Measurements from ENCODE around the gene NYAP2.

Gene NYAP2

GRCh38 chr2:225429717-225430116 is 30.2 kb downstream of the NYAP2 start:
- no peak for DNase-seq

DNA sequence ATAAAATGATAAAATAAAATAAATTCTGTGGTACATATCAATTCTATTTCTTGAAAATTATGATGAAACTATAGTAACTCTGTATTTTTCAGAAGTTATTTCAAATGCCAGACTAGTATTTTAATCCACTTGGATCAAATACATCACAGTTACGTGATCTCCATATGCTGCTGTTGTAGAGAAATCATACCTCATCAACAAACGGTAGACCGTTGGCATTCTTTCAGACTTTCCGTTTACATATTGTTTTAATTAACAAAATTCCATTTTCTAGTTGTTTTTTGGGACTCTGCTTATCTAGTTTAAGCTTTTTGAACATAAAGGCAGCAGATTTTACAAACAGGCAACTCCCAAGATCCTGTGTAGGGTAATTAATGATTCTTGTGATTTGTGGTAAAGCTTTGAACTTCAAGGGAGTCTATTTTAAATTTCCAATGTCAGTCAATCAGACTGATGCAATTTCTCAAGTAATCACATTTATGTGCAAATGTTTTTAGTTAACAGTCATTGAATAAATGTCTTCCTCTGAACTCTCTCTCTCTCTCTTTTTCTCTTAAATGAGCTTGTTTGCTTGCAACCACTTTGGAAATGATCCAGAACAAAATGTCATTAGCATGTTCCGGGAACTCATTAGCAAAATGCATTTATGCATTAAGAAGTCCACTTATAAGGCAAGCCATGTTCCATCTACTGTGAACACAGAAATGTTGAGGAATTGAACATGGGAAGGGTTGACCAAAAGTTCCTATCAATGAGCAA is 31.8 kb downstream of the NYAP2 start:
- DNase-seq, result no peak

DNA sequence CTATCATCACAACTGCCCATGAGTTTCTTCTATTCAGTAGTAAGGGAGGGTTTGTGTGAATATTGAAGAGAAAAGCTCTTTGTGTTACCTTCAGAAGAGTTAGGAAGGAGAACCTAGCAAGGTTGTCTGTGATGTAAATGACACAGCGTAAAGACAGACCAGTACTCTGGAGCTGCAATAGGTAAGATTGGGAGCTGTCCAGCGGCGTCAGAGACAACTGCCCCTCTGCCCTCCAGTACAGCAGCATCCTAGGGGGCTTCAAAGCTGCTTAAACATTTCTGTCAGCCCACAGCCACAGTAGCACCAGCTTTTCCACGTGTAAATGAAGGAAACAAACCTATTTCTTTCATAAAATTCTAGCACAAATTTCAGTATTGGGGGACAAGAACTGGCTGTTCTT is 34.5 kb downstream of the NYAP2 start:
- DNase-seq, result no peak

- no peak for DNase-seq
Measured at GRCh38 chr2:225437319-225437718, 37.8 kb downstream of the NYAP2 start.

DNA sequence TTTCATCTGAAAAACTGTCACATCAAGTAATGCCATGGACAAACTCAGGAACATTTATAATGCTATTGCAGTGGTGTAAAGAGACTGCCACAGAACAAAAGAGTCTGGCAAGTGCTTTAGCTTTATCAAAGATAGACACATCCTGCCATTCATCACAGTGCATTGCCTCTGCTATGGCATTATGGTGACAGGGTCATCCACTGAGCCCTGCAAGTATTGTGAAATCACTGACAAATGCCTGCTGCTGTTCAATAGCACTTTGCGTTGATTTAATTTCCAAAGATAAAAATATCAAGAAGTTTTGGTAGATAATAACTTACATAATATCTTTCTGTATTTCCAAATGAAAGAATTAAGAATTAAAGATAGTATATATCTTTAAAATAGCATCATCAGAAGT is 38.7 kb downstream of the NYAP2 start:
- DNase-seq, result no peak

DNA sequence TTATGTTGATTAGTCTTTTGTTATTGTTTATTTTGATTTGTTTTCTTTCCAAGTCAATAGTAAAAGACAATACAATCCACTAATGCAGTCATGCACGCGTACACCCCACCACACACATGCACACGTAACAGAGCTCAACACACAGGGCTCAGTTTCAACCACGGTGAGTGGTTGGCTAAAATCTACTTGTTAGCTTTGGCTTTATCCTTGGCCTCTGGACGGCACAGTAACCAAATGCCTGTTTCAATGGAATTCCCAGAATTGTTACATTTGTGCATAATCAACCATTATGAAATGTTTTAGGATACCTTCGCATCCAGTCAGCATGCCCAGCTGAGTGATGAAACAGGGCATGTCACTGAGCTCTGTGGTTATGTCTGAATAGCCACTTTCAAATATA is 53.2 kb downstream of the NYAP2 start:
- DNase-seq, result no peak

DNA sequence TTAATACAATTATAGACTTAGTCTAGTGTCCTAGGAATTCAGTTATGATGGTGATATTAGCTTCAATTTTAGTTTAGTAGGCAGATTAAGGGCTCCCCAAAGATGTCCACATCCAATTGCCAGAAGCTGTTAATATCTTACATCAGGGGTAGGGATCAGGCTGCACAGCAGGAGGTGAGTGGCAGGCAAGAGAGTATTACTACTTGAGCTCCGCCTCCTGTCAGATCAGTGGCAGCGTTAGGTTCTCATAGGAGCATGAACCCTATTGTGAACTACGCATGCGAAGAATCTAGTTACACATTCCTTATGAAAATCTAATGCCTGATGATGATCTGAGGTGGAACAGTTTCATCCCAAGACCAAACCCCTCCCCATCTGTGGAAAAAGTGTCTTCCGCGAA is 54.9 kb downstream of the NYAP2 start:
- no peak for DNase-seq

DNA sequence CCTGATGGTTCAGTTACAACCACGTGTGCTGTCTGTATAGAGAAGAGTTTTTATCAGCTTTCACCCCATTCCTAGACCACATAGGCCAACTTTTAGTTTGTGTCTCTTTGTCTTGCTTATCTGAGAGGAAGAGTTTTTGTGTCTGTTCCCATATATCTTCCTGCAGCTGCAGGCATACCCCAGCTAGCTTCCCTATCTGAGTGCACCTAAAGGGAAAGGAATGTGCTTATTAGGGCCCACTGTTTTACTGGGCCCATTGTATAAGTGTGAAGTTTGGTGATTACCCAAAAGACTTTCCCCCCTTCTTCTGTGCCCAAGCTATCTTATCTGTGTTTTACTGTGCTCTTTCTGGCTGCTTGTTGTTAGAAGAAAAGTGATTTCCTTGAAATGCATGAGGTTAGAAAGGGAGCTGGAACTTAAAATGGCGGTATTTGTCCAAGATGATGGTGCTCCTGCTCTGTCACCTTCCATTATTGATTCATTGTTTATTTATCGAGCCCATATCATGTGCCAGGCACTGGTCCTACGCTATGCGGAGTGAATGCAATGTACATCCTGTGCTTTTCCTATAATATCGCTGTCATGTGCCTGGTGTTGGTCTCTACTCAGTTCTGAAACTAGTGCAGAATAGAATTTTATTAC is 57.2 kb downstream of the NYAP2 start:
- no peak for DNase-seq

- no peak for DNase-seq
Measured at GRCh38 chr2:225457482-225457881, 58.0 kb downstream of the NYAP2 start.

GRCh38 chr2:225458431-225459117 is 59.1 kb downstream of the NYAP2 start:
- no peak for DNase-seq

DNA sequence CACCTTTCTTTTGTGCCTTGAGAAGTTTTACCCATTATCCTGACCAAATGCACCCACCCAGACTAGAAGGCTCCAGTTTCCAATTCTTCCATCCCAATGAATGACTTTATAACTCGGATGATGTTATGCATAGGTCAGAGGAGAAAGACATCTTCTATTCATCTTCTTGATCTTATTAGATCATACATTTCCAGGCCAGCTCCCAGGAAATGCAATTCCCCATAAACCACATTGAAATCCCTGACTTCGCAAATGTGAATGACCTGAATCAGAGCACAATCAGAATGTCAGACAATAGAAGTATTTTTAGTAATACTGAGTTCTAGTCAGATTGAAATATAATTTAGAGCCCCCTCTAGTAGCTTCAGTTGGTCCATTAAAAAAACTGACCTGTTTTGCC is 62.9 kb downstream of the NYAP2 start:
- DNase-seq, result no peak

- DNase-seq, result no peak
Measured at GRCh38 chr2:225462945-225463344, 63.4 kb downstream of the NYAP2 start.

GRCh38 chr2:225463449-225463848 is 63.9 kb downstream of the NYAP2 start:
- no peak for DNase-seq

DNA sequence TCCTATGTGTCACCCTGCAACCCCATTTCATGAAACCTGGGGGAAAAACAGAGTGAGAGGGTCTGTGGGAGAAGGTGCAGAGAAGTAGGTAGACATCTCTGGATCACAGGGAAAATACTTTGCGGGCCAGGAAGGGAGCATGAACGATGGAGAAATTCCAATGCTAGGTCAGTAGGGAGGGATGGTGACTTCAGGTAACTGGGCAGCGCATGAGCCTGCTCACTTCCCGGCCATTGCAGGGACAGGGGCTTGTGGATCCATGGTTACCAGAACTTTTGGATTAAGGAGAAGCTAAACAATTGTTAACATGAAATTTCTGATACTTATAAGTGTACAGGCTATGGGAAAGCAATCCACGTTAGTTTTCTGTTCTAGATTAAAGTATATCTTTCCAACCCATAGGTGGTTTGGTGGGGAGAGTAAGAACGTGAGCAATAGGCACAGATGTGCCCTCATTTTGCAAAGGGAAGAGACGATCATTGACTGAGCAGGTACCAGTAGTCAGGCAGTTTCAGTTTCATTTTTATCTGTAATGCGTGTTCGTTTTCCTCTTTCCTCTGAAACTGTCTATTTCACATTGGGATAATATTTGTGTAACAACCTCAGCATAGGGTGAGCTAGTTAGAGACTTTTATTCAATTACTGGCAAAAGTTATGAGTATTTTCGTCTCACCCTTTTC is 65.0 kb downstream of the NYAP2 start:
- peak in 1 of 5 donors; percentile 48 for DNase-seq

GRCh38 chr2:225465827-225466226 is 66.3 kb downstream of the NYAP2 start:
- no peak for DNase-seq

DNA sequence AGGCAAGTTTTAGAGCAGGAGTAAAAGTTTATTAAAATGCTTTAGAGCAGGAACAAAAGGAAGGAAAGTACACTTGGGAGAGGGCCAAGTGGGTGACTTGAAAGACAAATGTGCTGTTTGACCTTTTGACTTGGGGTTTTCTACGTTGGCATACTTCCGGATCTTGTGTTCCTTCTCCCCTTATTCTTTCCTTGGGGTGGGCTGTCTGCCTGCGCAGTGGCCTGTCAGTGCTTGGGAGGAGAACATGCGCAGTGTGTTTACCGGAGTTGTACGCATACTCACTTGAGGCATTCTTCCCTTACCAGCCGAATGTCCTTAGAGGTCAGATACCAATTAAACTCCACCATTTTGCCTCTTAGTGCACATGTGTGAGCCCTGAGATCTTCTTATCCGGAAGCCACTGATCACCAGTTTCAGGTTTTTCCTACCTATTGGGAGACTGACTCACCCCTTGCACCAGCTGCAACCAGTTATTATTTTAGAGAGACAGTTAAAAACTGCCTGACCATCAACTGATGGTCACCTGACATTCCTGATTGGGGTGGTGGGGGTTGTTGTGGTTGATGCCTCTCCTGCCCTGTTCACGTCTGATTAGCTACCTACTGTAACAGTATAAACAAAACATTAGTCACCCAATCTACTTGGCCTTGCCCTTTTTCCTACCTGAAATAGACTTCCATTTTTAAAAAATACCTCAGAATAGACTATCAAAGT is 67.5 kb downstream of the NYAP2 start:
- no peak for DNase-seq

DNA sequence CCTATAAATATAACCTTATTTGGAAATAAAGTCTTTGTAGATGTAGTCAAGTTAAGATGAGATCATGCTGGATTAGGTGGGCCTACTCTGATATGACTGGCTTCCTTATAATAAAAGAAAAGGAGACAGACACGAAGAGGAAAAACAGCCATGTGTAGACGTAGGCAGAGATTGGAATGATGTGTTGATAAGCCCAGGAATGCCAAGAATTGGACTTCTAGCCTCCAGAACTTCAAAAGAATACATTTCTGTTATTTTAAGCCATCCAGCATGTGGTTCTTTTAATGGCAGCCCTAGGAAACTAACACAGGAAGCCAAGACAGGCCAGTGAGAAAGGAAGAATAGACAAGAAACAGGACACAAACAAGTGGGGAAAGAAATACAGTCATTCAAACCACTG is 68.6 kb downstream of the NYAP2 start:
- DNase-seq, result no peak

GRCh38 chr2:225471039-225471438 is 71.5 kb downstream of the NYAP2 start:
- DNase-seq, result no peak

DNA sequence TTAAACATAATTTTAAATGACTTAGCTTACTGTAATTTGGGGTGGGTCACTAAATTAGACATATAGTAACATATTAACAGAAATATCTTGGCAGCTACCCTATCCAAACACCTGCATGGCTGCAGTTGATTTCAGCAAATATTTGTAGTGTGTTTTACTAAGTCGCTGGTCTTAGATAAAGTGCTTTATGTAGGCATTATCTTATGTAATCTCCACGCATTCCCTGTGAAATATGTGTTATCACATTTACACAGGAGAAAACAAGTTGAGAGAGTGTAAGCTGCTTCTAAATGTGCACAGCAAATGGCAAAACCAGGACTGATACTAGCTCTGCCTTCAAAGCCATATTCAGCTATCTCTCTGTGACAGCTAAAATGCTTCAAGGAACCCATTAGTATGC is 72.0 kb downstream of the NYAP2 start:
- no peak for DNase-seq

- DNase-seq, result no peak
Measured at GRCh38 chr2:225472161-225472560, 72.7 kb downstream of the NYAP2 start.

- DNase-seq, result no peak
Measured at GRCh38 chr2:225479386-225479785, 79.9 kb downstream of the NYAP2 start.

DNA sequence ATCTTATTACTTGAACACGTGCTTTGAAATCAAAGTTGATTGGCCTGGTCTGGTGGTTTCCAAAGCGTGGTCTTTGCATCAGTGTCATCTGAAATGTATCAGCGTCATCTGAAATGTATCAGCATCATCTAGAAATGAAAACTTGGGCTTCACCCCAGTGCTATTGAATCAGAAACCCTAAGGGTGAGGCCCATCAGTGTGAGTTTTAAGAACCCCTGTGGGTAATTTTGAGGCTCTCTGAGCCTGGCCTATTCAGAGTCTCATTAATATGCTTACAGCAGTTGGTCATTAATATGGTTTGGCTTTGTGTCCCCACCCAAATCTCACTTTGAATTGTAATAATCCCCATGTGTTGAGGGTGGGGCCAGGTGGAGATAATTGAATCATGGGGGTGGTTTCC is 85.2 kb downstream of the NYAP2 start:
- no peak for DNase-seq

- DNase-seq, result no peak
Measured at GRCh38 chr2:225486236-225486635, 86.7 kb downstream of the NYAP2 start.
